ENCODE measurements around the gene FAM237A. TPM values are rescaled to one million over a fixed set of nuclear protein-coding genes. Genes with fewer than 3 reads are reported as not detected.

The FAM237A gene
- total RNA-seq, 1 donor from 2014 or later, result not detected

DNA sequence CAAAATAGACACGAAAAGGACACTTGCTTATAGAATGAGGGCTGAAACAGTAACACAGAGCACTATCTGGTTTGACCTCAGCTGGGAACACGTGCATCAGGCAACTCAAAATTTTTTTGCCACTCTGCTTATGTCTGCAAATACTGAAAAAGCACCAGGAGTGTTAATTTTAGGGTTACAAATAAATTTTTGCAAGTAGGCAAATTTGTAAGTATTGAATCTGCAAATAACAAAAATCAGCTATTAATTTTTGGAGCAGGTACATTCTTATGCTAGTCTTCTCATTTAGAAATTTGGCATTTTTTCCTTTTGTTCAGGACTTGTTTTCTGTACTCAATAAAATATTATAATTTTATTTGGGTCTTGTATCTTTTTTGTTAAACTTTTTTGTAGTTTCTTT, 46.2 kb downstream of the FAM237A start:
- H3K9me3 ChIP-seq, result no peaks in the 10 kb centered on the region
- H3K36me3 ChIP-seq, result no peaks in the 10 kb centered on the region
- intact Hi-C loops (cut with DNase I), result no loop called here
- no peak overlapping the region for H3K4me3 ChIP-seq
- H3K27ac ChIP-seq, result no peak overlapping the region
- TF ChIP-seq, protein P1, sequence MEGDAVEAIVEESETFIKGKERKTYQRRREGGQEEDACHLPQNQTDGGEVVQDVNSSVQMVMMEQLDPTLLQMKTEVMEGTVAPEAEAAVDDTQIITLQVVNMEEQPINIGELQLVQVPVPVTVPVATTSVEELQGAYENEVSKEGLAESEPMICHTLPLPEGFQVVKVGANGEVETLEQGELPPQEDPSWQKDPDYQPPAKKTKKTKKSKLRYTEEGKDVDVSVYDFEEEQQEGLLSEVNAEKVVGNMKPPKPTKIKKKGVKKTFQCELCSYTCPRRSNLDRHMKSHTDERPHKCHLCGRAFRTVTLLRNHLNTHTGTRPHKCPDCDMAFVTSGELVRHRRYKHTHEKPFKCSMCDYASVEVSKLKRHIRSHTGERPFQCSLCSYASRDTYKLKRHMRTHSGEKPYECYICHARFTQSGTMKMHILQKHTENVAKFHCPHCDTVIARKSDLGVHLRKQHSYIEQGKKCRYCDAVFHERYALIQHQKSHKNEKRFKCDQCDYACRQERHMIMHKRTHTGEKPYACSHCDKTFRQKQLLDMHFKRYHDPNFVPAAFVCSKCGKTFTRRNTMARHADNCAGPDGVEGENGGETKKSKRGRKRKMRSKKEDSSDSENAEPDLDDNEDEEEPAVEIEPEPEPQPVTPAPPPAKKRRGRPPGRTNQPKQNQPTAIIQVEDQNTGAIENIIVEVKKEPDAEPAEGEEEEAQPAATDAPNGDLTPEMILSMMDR (IDR thresholded peaks at IDR 0.05), result no peak
- H3K4me1 ChIP-seq, result no peaks in the 10 kb centered on the region
- no peak for DNase-seq (ENCODE audit: low spot score in 2 of 2)
- H3K27me3 ChIP-seq, result no peaks in the 10 kb centered on the region

DNA sequence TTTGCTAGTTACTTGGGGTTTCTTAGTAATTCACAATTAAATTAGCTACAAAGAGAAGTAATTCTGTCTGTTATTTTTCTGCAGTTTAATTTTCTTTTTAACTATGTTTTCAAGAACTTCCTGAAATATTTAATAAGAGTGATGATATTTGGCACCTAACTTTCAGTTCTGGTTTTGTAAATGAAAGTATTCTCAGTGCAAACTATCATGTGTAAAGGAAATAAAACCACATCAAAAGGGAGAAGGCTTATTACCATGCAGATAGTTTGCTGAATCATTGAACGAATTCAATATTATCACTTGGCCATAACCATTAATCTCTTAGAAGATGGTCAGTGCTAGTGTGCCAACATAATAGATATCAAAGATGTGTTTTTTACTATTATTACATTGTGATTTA, 46.7 kb downstream of the FAM237A start:
- intact Hi-C loops (cut with DNase I), result no loop called here
- H3K36me3 ChIP-seq, result no peaks in the 10 kb centered on the region
- H3K27ac ChIP-seq, result no peak overlapping the region
- H3K9me3 ChIP-seq, result no peaks in the 10 kb centered on the region
- no peak for DNase-seq (ENCODE audit: low spot score in 2 of 2)
- H3K4me3 ChIP-seq, result no peak overlapping the region
- no peaks in the 10 kb centered on the region for H3K27me3 ChIP-seq
- no peaks in the 10 kb centered on the region for H3K4me1 ChIP-seq
- TF ChIP-seq, protein P1 (IDR thresholded peaks at IDR 0.05), result no peak

DNA sequence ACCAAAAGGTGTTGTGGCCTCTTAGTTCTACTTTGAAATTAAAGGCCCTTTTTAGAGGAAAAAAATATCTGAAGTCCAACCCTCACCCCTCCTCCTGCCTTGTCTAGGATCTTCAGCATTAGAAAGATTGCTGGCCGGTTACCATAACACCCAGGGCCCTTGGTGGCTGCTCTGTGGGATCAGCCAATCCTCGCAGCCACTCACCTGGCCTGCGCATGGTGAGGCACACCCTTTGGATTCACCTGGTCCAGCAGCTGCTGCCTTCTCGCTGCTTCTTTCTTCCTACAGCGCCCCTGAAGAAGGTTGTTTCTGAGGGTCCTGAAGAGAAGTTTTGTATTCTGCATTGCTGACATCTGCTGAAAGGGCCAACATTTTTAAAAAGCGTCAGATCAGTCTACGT, 50.7 kb downstream of the FAM237A start:
- Histone ChIP-seq H3K4me1 (no peaks in the 10 kb centered on the region), H3K36me3 (no peaks in the 10 kb centered on the region), H3K4me3 (no peak overlapping the region), H3K27me3 (no peaks in the 10 kb centered on the region), H3K9me3 (no peaks in the 10 kb centered on the region), H3K27ac (no peak overlapping the region)
- TF ChIP-seq, protein P1 (IDR thresholded peaks at IDR 0.05), result no peak
- no peak for DNase-seq (ENCODE audit: low spot score in 2 of 2)
- intact Hi-C loops (cut with DNase I), result loop anchor here (5.0 kb wide), 3 partner anchors 89 to 1379 kb away; no protein-coding TSS in a partner anchor

DNA sequence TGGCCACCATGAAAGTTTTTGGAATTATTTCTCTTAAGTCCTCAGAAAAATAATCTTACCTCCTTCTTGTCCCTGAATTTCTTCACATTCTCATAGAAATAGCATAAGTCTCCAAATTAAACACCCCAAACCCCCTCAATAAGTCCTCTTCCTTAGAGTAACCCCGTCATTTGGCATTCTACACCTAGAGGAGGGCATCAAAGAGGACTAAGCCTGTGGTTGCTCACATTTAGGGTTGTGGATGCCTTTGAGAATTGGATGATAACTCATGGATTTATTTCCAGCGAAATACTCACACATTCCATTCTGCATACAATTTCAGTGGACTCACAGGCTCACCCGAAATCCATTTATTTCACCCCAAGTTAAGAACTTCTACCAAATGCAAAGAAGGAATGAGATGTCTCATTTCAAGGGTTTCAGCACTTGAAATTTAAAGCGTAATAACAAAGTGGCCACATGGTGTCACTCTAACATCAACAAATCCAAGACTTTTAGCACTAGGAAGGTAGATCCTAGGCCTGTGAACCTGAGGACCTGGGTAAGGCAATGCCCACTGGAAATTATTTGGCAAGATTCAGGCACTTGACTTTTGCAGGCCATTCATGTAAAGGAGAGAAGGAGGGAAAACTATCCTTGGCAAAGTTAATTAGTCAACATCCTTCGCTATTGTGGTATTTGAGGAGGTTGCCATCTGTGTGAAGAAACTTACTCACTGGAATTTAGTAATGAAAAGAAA, 51.3 kb downstream of the FAM237A start:
- no peaks in the 10 kb centered on the region for H3K9me3 ChIP-seq
- H3K27me3 ChIP-seq, result no peaks in the 10 kb centered on the region
- H3K4me3 ChIP-seq, result no peak overlapping the region
- H3K27ac ChIP-seq, result no peak overlapping the region
- intact Hi-C loops (cut with DNase I), result loop anchor here (5.0 kb wide), 3 partner anchors 89 to 1379 kb away; no protein-coding TSS in a partner anchor
- H3K36me3 ChIP-seq, result no peaks in the 10 kb centered on the region
- H3K4me1 ChIP-seq, result no peaks in the 10 kb centered on the region
- TF ChIP-seq, protein P1 (IDR thresholded peaks at IDR 0.05), result peak in 2 of 3 experiments; percentile 61 to 69
- no peak for DNase-seq (ENCODE audit: low spot score in 2 of 2)

DNA sequence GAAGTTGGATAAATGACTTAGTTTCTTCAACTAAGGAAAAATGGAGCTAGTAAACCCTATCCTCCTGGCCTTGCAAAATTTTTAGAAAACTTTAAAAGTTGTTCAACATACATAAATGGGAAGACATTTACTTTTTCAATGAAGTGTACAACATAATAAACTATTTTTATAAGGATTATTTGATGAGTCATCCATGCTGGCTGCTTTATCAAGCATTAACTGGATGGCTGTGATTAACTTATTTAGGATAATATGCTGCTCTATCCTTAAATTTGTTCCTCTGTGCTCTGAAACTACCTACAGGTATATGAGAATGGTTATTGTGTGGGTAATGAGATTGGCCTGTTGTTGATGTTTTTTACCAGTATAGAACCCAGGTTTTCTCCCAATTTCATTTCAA, 54.6 kb downstream of the FAM237A start:
- intact Hi-C loops (cut with DNase I), result no loop called here
- Histone ChIP-seq H3K9me3 (no peaks in the 10 kb centered on the region), H3K4me1 (no peaks in the 10 kb centered on the region), H3K27me3 (no peaks in the 10 kb centered on the region), H3K27ac (no peak overlapping the region), H3K4me3 (no peak overlapping the region), H3K36me3 (no peaks in the 10 kb centered on the region)
- TF ChIP-seq, protein P1 (IDR thresholded peaks at IDR 0.05), result no peak
- DNase-seq (ENCODE audit: low spot score in 2 of 2), result no peak
